Measurements from ENCODE around the gene PCID2.

Gene PCID2

GRCh38 chr13:113229161-113229560, 20.7 kb upstream of the PCID2 start:
- Histone ChIP-seq H3F3A (ENCODE audit: insufficient read depth, low read length) (no peaks in the 10 kb centered on the region), H3K79me2 (ENCODE audit: low read length) (peaks cover 34% of the 10 kb centered on the region), H3K27ac (ENCODE audit: low read length) (no peak overlapping the region), H3K36me3 (replicated peaks; ENCODE audit: insufficient read depth, low read length) (peaks cover 3% of the 10 kb centered on the region; the same call in 1 of the 2 replicates), H3K9ac (ENCODE audit: low read length) (no peak overlapping the region), H3K9me3 (replicated peaks; ENCODE audit: insufficient read depth, low read length) (no peaks in the 10 kb centered on the region), H3K4me3 (ENCODE audit: low read length) (no peak overlapping the region), H3K9me2 (replicated peaks; ENCODE audit: insufficient read depth, low read length) (no peaks in the 10 kb centered on the region), H4K20me1 (ENCODE audit: insufficient read depth, low read length) (no peaks in the 10 kb centered on the region), H3K4me2 (ENCODE audit: low read depth, low read length) (no peak overlapping the region), H3K4me1 (ENCODE audit: low read length) (no peaks in the 10 kb centered on the region), H2AFZ (ENCODE audit: low read length) (no peak overlapping the region), H3K27me3 (replicated peaks; ENCODE audit: insufficient read depth, low read length) (no peaks in the 10 kb centered on the region)
- TF ChIP-seq EZH2 (optimal IDR thresholded peaks at IDR 0.05; ENCODE audit: low read depth, low read length) (no peak), EZH2phosphoT487 (IDR thresholded peaks at IDR 0.05; ENCODE audit: low read length) (no peak)
- TF ChIP-seq, protein P1, sequence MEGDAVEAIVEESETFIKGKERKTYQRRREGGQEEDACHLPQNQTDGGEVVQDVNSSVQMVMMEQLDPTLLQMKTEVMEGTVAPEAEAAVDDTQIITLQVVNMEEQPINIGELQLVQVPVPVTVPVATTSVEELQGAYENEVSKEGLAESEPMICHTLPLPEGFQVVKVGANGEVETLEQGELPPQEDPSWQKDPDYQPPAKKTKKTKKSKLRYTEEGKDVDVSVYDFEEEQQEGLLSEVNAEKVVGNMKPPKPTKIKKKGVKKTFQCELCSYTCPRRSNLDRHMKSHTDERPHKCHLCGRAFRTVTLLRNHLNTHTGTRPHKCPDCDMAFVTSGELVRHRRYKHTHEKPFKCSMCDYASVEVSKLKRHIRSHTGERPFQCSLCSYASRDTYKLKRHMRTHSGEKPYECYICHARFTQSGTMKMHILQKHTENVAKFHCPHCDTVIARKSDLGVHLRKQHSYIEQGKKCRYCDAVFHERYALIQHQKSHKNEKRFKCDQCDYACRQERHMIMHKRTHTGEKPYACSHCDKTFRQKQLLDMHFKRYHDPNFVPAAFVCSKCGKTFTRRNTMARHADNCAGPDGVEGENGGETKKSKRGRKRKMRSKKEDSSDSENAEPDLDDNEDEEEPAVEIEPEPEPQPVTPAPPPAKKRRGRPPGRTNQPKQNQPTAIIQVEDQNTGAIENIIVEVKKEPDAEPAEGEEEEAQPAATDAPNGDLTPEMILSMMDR (IDR thresholded peaks at IDR 0.05; ENCODE audit: low read length) = no peak
- no peak for DNase-seq

- Histone ChIP-seq H3K9me2 (replicated peaks; ENCODE audit: insufficient read depth, low read length) (no peaks in the 10 kb centered on the region), H2AFZ (ENCODE audit: low read length) (no peak overlapping the region), H4K20me1 (ENCODE audit: insufficient read depth, low read length) (no peaks in the 10 kb centered on the region), H3K27ac (ENCODE audit: low read length) (no peak overlapping the region), H3K4me1 (ENCODE audit: low read length) (no peaks in the 10 kb centered on the region), H3K27me3 (replicated peaks; ENCODE audit: insufficient read depth, low read length) (no peaks in the 10 kb centered on the region), H3F3A (ENCODE audit: insufficient read depth, low read length) (no peaks in the 10 kb centered on the region), H3K4me3 (ENCODE audit: low read length) (no peak overlapping the region), H3K4me2 (ENCODE audit: low read depth, low read length) (no peak overlapping the region), H3K36me3 (replicated peaks; ENCODE audit: insufficient read depth, low read length) (peaks cover 3% of the 10 kb centered on the region; the same call in 1 of the 2 replicates), H3K79me2 (ENCODE audit: low read length) (peaks cover 52% of the 10 kb centered on the region), H3K9ac (ENCODE audit: low read length) (no peak overlapping the region), H3K9me3 (replicated peaks; ENCODE audit: insufficient read depth, low read length) (no peaks in the 10 kb centered on the region)
- TF ChIP-seq, protein P1 (IDR thresholded peaks at IDR 0.05; ENCODE audit: low read length) = no peak
- TF ChIP-seq EZH2 (optimal IDR thresholded peaks at IDR 0.05; ENCODE audit: low read depth, low read length) (no peak), EZH2phosphoT487 (IDR thresholded peaks at IDR 0.05; ENCODE audit: low read length) (no peak)
- DNase-seq = no peak
These were observed 18.5 kb upstream of the PCID2 start for GRCh38 chr13:113226873-113227450.

GRCh38 chr13:113225515-113225914, 17.0 kb upstream of the PCID2 start:
- TF ChIP-seq EZH2phosphoT487 (IDR thresholded peaks at IDR 0.05; ENCODE audit: low read length) (no peak), EZH2 (optimal IDR thresholded peaks at IDR 0.05; ENCODE audit: low read depth, low read length) (no peak)
- TF ChIP-seq, protein P1 (IDR thresholded peaks at IDR 0.05; ENCODE audit: low read length) = no peak
- no peaks in the 10 kb centered on the region for H4K20me1 ChIP-seq (ENCODE audit: insufficient read depth, low read length)
- peaks cover 66% of the 10 kb centered on the region for H3K79me2 ChIP-seq (ENCODE audit: low read length)
- no peaks in the 10 kb centered on the region for H3K9me3 ChIP-seq (replicated peaks; ENCODE audit: insufficient read depth, low read length)
- no peak for DNase-seq
- peaks cover 3% of the 10 kb centered on the region; the same call in 1 of the 2 replicates for H3K36me3 ChIP-seq (replicated peaks; ENCODE audit: insufficient read depth, low read length)
- H2AFZ ChIP-seq (ENCODE audit: low read length) = no peak overlapping the region
- no peaks in the 10 kb centered on the region for H3K9me2 ChIP-seq (replicated peaks; ENCODE audit: insufficient read depth, low read length)
- H3K9ac ChIP-seq (ENCODE audit: low read length) = no peak overlapping the region
- no peak overlapping the region for H3K27ac ChIP-seq (ENCODE audit: low read length)
- no peaks in the 10 kb centered on the region for H3K27me3 ChIP-seq (replicated peaks; ENCODE audit: insufficient read depth, low read length)
- no peaks in the 10 kb centered on the region for H3F3A ChIP-seq (ENCODE audit: insufficient read depth, low read length)
- H3K4me3 ChIP-seq (ENCODE audit: low read length) = no peak overlapping the region
- no peaks in the 10 kb centered on the region for H3K4me1 ChIP-seq (ENCODE audit: low read length)
- H3K4me2 ChIP-seq (ENCODE audit: low read depth, low read length) = no peak overlapping the region

All from MM.1S (cell line).